HG03575 (cell line): ENCODE results near the gene POLR1A.

Experiments
- ATAC-seq: cut with Tn5 transposase; IDR thresholded peaks from one replicate; pipeline ENCODE4 v1.9.1; 2021; ENCODE audit not compliant: unreplicated experiment, insufficient number of reproducible peaks, low FRiP score; ENCODE audit errors: extremely low read depth

Gene POLR1A

DNA sequence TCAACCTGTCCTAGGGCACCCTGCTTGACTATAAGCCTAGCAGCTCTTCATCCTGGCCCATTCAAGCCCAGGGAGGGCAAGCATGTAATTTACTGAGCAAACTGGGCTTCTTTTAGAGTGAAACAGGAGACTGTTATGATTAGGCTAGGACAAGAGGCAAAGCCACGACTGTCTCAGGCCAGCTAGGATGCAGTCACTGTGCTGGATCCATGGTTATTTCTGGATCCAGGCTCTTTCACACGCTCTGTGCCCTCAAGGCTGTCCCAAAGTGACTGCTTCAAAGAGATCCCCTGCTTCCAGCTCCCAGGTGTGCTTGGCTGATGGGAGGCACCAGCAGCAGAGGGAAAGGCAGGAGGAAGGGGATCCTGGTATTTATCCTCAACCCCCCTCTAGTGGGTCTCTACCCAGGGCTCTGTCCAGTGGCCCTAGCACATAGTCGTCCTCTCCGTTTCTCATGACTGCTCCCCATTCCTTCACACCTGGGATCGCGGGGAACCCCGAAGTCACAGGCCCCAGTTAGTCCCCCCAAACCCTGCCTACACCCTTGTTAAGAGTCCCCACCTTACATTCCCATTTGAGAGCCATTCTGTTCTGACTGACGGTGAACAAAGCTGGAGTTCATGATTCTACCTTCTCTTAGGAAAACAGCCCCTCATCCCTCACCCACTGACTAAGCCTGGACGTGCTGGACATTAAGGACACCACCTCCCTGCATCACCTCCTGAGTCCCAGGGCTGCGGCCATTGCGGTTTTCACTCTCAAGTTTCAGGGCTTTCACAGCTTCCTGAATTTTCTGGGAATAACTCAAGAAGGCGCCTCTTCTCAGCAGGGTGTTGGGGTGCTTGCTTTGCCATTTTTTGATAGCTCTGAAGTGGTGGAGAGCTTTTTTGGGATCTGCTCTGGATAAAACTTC lies 63.2 kb downstream of the POLR1A start:
- no peak for ATAC-seq

DNA sequence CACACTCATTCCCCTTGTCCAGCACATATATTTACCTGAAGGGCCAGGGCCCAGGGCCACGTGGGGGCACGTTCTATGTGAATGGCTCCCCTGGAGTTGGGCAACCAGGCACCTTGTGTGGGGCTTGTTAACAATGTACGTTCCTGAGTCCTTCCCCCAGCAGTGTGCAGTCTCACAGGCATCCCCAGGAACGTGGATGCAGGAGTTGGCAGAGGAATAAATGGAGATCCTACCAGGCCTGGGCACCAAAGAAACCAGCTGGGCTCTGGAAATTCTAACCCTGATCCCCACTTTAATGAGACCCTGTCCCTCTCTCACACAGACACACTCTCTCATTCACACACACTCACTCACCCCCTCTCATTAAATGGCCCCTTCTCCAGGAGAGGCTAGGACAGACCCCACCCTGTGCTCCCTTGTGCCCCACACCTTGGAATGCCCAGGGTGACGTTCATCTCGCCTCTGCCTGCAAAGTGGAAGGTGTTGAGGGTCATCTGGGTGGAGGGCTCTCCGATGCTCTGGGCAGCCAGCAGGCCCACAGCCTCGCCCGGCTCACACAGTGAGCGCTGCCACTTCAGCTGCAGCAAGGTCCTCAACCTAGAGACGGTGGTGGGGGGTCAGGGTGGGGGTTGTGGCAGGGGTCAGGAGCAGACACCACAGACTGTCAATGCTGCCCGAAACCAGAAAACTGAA lies 65.6 kb downstream of the POLR1A start:
- ATAC-seq, result no peak

DNA sequence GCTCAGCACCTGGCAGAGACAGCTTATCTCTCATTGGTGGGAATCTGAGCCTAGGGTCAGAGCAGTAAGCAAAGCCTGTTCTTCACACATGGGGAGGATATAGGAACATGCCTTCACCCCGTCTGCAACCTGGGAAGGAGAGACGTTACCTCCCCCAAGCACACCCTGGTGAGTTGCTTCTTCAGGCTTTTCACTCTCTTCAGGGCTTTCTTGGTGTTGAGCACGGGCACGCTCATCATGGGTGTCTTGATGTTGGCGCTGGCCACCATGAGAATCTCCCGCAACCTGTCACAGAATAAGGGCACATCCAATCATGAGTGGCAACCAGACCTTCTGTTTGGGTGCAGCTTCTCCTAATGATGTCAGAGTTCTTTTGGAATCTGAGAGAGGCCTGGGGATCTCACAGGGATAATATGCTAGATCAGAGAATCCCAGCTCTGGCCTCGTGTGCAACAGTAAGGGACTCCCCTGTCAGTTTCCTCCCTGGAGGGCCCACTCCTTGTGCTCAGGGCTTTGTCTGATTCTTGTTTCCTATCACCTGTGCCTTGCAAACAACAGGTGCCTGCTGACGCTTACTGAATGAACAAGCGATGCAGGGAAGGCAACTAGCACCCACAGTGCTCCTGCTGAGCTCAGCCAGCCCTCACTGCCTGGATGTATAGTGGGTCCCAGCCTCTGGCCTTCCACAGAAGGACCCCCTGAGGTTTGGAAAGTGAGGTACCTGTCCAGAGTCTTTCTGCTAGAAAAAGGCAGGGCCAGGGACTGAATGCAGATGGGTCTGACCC lies 66.3 kb downstream of the POLR1A start:
- no peak for ATAC-seq

DNA sequence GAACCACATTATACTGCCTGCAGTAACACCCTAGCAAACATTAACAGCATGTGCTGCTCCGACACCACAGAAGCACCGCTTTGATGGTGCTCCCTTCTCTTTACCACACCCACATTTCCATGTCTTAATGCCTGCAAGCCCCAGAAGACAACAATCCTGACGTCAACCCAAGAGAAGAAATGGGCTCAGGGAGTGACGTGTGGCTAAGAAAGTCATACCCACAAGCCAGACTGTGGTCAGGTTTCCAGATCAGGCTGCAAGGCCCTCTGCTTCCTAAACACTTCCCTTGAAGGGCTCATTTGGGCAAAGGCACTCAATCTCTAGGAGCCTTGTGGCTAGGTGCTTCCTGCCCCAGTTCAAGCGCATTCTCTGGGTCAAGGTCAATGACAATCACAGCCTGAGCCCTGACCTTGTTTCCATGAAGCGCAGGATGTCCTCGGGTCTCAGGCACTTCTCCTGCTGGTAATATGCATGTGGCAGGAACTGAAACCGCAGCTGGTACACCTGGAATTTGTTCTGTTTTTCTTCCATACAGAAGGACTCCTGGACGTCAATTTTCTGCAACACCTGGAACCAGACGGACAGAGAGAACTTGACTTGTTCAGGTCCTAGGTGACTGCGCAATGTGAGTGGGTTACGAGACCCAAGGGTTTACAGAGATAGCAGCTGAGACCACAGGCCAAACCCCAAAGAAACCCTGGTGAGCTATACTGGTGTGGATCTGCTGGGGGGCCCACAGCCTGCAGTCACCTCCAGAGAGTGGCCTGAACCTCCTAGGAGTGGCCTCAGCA lies 67.2 kb downstream of the POLR1A start:
- ATAC-seq, result no peak

DNA sequence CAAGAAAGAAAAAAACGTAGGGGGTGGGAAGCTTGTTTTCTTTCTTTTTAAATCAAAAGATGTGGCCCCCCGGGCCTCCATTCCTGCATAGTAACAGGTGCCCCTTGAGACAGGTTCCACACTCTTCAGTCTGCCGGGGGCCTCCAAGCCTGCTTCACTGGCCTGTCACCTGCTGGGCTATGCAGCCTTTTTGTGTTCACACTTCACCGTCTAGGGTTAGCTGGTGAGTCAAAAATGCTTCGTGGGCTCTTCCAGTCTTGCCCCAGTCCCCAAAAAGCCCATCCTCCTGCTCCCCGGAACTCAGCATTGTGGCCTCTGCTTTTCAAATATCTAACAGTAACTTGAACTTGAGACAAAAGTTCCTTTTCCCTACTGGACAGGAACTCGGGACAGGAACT lies 67.9 kb downstream of the POLR1A start:
- no peak for ATAC-seq

DNA sequence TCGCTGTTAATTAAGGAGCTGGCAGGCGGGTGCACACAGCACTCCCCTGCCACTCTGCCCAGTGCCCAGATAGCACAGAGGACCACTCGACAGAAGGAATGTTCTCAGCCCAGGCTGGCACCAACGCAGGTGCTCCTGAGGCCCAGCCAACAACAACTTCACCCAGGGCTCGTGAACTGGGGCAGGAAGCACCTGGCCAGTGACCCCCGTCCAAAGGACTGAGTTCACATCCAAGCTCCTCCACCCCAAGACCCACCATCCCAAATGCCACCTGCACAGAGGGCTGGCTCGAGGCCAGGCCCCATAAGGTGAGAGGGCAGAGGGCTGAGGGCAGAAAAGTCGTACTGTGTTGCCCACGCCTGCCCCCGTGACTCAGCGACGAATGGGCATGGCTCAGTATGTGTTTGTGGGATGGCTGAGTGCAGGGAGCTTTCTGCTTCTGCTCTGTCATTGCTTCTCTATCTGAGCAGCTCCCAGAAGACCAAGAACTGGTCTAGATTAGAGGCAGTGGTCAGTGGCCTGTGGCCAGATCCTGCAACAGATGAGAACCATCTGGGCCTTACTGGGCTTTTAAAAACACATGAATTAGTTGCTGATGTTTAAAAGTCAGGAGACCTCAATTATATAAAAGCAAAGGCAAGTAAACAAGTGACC lies 68.4 kb downstream of the POLR1A start:
- ATAC-seq, result no peak

DNA sequence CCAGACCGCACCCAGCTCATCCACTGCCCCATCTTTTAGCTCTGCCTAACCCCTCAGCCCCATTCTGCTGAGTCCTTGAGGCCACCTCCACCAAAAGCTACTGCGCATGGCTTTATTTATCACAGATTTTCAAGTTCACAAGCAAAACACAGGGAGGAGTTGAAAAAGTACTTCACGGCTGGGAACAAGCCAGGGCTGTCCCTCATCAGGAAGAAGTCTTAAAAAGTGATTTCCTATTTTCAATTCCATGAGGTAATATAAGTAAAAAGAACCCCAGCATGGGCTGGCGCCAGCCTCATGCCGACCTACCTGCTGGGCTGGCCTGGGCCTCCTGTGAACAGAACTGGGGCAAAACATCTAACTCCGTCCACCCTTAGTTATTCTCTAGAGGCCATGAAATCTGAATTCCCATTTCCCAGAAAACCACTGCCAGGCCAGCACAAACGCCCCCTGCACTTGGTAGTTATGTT lies 69.0 kb downstream of the POLR1A start:
- ATAC-seq, result no peak

DNA sequence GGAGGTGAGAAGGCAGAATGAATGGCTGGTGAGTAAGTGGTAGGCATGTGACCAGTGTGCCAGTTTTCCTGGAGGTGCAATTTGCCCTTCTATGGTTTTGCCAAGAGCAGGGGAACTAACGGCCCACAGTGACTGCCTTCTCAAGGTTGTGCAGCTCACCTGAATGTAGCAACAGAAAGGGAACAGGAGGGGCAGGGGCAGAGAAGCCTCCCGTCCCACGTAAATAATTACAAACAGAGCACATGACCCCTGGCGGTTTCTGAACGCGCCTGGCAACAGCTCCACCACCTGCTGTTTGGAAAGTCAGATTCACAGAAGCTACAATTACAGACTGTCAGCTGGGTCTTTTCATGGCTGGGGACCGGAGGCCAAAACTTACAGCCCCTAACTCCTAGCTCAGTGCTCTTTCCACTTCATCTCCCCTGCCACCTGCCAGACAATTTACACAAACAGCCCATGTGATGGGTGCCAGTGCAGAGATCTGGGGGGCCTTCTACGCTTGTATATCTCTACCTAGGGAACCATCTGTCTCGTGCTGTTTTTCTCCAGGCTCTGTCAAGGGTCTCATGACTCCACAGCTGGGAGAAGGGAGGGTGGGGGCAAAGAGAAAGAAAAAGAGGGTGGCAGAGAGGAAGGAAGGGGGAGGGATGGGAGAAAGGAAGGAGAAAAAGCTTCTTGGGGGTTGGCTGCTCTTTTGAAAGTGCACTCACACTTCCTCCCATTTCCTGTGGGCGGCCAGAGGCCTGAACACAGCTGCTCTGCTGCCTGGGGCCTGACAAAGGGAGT lies 69.6 kb downstream of the POLR1A start:
- ATAC-seq, result peak; percentile 60

DNA sequence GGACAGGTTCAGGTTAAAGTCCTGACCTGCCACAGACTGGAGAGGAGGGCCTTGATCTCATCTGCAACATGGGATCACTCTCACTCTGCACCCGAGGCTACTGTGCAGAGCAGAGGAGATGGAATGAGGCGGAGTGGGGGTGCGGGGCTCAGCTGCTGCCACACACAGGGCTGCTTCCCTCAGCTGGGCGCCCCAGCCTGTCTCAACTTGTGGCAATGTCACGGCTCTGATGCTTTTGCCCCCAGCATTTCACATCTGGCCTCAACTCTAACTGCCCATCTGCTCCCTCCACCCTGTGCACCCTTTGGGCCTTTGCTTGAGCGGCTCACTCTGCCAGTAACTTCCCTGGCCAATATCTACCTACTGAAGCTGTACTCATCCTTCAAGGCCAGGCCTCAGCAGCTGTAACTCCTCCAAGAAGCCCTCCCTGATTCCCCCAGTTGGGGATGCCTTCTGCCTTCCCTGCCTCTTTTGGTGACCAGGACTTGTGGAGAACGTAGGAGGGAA lies 70.3 kb downstream of the POLR1A start:
- ATAC-seq, result no peak

DNA sequence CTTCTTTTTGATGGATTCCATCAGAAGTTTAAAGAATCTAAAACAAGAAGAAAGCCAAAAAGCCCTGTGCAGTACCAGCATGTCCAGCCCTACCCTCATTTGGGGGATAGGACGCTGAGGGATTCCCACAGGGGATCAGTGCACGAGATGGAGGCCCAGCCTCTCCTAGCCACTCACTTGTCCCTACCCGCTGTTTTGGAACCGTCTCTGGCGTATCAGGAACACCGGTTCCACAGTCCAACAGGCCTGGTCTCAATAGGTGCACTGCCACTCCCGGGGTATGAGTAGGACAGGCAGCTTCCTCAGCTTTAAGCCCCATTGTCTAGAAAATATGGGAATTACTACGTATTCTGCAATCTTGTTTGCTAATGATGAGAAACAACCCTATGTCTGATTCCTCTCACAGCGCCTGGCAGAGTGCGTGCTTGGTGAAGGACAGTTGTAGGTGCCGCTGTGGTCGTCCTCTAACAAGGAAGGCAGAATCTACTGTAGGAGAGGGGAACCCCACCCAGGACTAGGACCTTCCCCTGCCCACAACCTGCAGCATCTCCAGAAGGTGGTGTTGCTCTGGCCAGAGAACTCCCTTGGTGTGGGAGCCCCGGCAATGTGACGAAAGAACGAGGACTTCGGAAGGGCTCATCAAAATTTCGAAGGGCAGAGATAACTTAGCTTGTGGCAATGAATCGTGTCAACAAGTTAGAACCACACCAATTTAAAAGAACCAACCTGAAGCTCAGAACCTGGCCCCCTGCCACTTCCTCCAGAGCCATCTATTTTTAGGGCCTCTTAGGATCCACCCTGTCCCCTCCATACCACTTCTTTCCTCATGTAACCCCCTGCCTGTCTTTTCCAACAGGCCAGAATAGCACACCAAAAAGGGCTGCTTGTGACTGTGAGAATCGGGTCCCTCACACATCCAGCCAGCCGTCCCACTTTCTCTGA lies 71.7 kb downstream of the POLR1A start:
- ATAC-seq, result no peak

DNA sequence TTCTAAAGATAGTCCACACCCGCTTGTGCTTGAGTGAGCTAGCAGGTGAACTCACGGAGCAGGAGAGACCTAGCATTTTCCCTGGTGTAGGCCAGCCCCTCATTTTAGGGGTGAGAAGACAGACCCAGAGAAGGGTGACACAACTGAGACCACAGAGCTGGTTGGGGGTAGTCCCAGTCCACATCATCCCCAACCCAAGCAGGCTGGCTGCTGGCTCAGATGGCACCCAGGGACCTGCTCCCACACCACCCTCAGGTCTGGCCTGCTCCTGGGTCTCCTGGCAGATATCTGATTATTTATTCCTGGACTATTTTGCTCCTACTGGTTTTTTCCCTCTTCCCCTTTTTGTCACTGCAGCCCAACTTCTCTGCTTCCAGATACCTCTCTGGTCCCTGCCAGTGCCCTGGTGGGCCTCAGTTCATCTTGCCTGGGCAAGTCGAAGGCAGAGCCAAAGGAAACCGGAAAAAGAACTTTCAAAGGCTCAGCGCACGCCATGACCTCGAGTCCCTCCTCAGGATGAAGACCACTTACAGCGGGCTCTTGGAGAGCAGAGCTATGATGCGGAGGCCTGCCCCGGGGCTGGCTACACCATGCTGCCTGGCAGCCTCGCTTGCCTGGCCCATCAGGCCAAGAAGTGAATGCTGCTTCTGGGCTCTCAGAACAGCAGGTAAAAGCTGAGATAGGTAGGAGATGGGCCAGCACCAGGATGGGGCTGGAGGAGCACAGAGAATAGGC lies 72.7 kb downstream of the POLR1A start:
- ATAC-seq, result no peak

DNA sequence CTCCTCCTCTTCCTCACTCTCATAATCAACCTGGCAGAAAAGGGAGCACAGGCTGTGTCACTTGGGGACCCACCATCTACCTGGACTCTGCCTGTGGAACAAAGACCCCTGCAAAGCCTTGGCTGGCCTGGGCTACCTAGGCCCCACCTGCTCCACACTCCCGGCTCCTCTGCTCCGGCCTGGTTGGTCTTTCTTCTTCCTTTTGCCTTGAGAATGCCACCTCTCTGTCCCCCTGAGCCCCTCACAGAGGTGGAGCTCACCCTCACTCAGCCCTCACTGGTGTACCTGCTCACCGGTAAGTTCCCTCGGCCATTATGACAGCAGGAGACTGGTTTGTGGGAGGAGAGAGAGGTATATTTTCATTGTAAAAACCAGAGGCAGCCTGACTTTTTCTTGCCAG lies 74.1 kb downstream of the POLR1A start:
- no peak for ATAC-seq

DNA sequence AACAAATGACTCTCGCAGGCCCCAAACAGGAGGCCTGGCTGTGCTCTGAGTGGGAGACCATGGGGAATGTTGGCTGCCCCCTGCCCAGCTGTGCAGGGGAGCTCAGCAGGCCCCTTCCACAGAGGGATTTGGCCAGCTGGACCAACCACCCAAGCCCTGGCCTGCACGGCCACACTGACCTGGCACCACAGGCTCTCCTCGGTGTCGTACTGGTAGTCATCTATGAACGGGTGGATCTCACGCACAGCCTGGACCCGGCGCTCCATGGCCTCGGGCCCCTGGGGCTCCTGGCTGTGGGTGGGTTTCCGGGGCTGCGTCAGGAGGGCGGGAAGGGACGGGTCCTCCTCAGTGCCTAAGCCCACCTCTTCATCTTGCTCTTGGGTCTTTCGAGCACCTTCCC lies 74.5 kb downstream of the POLR1A start:
- no peak for ATAC-seq

DNA sequence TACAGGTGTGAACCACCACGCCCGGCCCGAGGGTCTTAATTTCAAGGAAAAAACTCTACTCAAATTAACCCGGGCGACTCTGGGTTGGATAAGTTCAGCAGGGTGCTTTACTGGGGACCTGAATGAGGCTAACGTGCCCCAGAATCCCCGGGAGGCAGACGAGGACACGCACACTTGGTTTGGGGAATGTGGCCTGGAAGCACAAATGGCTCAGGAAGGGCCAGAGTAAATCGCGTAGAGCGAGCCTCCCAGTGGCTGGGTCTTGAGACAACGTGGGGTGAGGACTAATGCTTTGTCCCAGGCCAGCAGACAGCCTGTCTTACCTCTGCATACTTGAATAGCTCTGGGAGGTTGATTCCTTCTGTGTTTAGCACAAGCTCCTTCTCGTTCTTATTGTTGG lies 75.8 kb downstream of the POLR1A start:
- no peak for ATAC-seq

DNA sequence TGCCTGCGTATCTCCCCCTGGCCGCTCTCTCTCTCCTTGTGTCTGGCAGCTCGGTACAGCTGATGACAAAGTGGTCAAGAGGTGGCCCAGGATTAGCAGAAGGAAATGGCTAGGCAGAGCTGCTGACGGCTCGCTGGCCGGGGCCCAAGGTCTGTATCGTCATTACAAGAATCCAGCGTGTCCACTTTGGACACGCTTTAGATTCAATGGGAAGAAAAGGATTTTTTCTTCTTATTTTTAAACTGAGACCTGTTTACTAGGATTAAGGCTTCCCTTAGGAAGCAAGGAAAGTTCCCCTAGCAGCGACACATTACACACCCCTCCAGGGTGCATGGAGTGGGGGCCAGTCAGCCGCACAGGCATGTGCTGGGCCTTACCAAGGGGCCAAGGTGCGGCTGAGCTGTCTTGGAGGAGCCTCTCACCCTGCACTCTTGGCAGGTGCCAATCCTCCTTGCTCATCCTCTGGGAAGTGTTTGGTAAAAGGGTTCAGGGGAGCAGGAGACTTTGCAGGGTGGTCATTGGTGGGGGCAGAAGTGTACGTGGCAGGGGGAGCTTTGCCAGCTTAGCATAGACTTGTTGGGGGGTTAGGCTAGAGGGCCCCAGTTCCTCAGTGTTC lies 76.8 kb downstream of the POLR1A start:
- ATAC-seq, result no peak
